ENCODE results near the gene TXNL4B. TPM values are rescaled to one million over a fixed set of nuclear protein-coding genes. Genes with fewer than 3 reads are reported as not detected.

The TXNL4B gene
- total and polyA plus RNA-seq, 9 of the 15 experiments (the other 6 are each of a cell fraction or from before 2014, with no cell fraction given): 11.9 to 38.0 (median 22.3) TPM

DNA sequence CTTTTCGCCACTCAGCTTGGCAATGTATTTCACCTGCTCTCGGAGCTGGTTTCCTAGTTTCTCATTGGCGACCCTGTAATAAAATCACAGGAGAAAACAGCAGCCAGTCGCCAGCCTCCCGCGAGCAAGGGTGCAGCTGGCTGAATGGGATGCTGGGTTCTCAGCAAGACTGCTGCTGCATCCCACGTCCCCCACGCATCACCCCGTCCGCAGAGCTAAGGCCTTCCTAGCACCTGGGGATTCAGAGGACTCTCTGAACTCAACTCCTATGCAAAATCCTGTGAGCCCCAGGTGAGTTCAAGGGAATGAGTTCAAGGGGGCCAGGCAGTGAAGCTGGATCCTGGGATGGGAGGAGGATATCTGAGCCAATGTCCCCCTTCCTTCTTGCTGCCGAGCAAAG lies 29.5 kb upstream of the TXNL4B start:
- Histone ChIP-seq H3K9me1 (ENCODE audit: control insufficient read depth, insufficient read depth, low read length) (no peaks in the 10 kb centered on the region), H3K79me2 (ENCODE audit: control insufficient read depth, insufficient read depth, low read length) (no peaks in the 10 kb centered on the region), H3K9me3 (replicated peaks; ENCODE audit: control insufficient read depth, insufficient read depth, low read depth, low read length) (no peaks in the 10 kb centered on the region), H3K27ac (ENCODE audit: extremely low read depth, low read depth, low read length) (no peak overlapping the region), H3K36me3 (ENCODE audit: control insufficient read depth, insufficient read depth, low read length) (no peaks in the 10 kb centered on the region), H3K4me1 (replicated peaks in 1 of 2; ENCODE audit: control insufficient read depth in 2 of 2, insufficient read depth in 2 of 2, low read length in 2 of 2) (peaks cover 0 to 8% of the 10 kb centered on the region in 2 experiments; a peak in 1 of 5 replicates), H3K27me3 (ENCODE audit: control insufficient read depth in 2 of 2, insufficient read depth in 2 of 2, low read length in 2 of 2) (peaks cover 3 to 17% of the 10 kb centered on the region in 2 experiments; a peak in 4 of 5 replicates), H3K9ac (ENCODE audit: insufficient read depth in 1 of 2, low read depth in 2 of 2, low read length in 2 of 2) (no peak overlapping the region), H4K20me1 (replicated peaks; ENCODE audit: control insufficient read depth, insufficient read depth, low read length) (no peaks in the 10 kb centered on the region; the same call in 1 of the 2 replicates), H3K4me2 (ENCODE audit: insufficient read depth, low read length) (no peak overlapping the region), H2AFZ (ENCODE audit: low read depth, low read length) (no peak overlapping the region), H3K4me3 (no peak overlapping the region)
- POLR2A ChIA-PET: interaction anchor here (0.8 kb wide), 1 partner anchor 12 kb away, joined by 3 read pairs; no protein-coding TSS in a partner anchor
- no TSS peak for BruUV-seq (replicated peaks)
- in situ Hi-C loops (cut with MboI): no loop called here
- intact Hi-C loops (cut with micrococcal nuclease): no loop called here
- TF ChIP-seq, protein P1, sequence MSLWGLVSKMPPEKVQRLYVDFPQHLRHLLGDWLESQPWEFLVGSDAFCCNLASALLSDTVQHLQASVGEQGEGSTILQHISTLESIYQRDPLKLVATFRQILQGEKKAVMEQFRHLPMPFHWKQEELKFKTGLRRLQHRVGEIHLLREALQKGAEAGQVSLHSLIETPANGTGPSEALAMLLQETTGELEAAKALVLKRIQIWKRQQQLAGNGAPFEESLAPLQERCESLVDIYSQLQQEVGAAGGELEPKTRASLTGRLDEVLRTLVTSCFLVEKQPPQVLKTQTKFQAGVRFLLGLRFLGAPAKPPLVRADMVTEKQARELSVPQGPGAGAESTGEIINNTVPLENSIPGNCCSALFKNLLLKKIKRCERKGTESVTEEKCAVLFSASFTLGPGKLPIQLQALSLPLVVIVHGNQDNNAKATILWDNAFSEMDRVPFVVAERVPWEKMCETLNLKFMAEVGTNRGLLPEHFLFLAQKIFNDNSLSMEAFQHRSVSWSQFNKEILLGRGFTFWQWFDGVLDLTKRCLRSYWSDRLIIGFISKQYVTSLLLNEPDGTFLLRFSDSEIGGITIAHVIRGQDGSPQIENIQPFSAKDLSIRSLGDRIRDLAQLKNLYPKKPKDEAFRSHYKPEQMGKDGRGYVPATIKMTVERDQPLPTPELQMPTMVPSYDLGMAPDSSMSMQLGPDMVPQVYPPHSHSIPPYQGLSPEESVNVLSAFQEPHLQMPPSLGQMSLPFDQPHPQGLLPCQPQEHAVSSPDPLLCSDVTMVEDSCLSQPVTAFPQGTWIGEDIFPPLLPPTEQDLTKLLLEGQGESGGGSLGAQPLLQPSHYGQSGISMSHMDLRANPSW (CRISPR knock-in tag; IDR thresholded peaks at IDR 0.05): no peak
- TF ChIP-seq ARNT (IDR thresholded peaks at IDR 0.05): no peak
- no peak for TF ChIP-seq ZNF584 (CRISPR knock-in tag; IDR thresholded peaks at IDR 0.05; ENCODE audit: low read depth)
- TF ChIP-seq SAFB (IDR thresholded peaks at IDR 0.05; ENCODE audit: borderline replicate concordance, low read depth, low read length): no peak
- no peak for TF ChIP-seq ATF1 (CRISPR knock-in tag; IDR thresholded peaks at IDR 0.05)
- no peak for TF ChIP-seq ATF1 (tag; IDR thresholded peaks at IDR 0.05)
- no peak for TF ChIP-seq SMAD4 (CRISPR knock-in tag; conservative IDR thresholded peaks at IDR 0.05)
- TF ChIP-seq ZNF778 (CRISPR knock-in tag; IDR thresholded peaks at IDR 0.05): no peak
- TF ChIP-seq ZNF197 (CRISPR knock-in tag; IDR thresholded peaks at IDR 0.05; ENCODE audit: low read depth): no peak
- TF ChIP-seq NFIC (IDR thresholded peaks at IDR 0.05): no peak
- no peak for TF ChIP-seq ZFP30 (CRISPR knock-in tag; IDR thresholded peaks at IDR 0.05; ENCODE audit: borderline replicate concordance)
- TF ChIP-seq, protein P2, sequence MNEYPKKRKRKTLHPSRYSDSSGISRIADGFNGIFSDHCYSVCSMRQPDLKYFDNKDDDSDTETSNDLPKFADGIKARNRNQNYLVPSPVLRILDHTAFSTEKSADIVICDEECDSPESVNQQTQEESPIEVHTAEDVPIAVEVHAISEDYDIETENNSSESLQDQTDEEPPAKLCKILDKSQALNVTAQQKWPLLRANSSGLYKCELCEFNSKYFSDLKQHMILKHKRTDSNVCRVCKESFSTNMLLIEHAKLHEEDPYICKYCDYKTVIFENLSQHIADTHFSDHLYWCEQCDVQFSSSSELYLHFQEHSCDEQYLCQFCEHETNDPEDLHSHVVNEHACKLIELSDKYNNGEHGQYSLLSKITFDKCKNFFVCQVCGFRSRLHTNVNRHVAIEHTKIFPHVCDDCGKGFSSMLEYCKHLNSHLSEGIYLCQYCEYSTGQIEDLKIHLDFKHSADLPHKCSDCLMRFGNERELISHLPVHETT (CRISPR knock-in tag; conservative IDR thresholded peaks at IDR 0.05 in 1 of 2, IDR thresholded peaks at IDR 0.05 in 1 of 2): no peak
- no peak for TF ChIP-seq NCOA2 (IDR thresholded peaks at IDR 0.05; ENCODE audit: partially characterized antibody in 2 of 2)
- no peak for TF ChIP-seq MTA2 (IDR thresholded peaks at IDR 0.05; ENCODE audit: low read depth)
- TF ChIP-seq POLR2AphosphoS5 (IDR thresholded peaks at IDR 0.05; ENCODE audit: control insufficient read depth, insufficient read depth, low read depth, low read length): no peak
- no peak for TF ChIP-seq OTX1 (CRISPR knock-in tag; IDR thresholded peaks at IDR 0.05)
- DNase-seq (ENCODE audit: extremely low read depth in 1 of 4, low spot score in 3 of 4) (no peak), ATAC-seq (no peak), FAIRE-seq (no peak)
- 19% methylated on average over 10 of the region's 11 CpGs for WGBS (ENCODE audit: insufficient coverage, low coverage, missing lambda C conversion rate)
- CTCF ChIA-PET (ENCODE audit: low intra/inter-chr PET ratio): interaction anchor here (0.5 kb wide), 1 partner anchor 1072 kb away, joined by 5 read pairs; no protein-coding TSS in a partner anchor
